ENCODE results near the gene ZMYND10.

DNA sequence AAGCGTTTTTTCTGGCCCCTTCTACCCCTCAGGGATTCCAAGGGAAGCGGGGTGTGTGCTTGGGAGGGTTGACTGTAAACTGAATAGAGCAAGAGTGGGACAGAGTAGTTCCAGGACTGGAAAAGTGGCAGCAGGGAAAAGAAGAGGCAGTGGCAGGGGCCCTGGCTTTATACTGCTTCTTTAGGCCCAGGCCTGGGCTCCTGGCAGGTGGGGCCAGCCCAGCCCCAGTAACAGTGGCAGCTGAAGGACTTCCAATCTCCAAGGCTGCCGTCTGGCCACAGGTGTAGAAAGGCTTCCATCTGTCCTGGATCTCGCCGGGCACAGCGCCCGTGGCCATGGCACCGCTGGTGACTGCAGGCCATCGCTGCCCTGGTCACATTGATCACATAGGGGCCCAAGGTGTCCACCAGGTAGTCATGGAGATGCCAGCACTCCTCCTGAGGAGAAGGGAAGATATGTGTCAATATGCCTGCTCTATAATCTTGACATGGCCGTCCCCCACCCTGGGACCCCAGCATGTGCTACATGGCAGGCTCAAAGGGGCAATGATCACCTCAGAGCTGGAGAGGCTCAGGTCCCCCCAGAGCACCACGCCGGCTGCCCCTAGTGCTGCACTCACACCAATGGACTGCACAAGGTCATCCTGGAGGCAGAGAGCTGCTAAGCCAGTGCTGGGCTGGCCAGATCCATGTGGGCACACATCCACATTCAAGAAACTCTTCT, 52.3 kb downstream of the ZMYND10 start:
- TF ChIP-seq, protein P1, sequence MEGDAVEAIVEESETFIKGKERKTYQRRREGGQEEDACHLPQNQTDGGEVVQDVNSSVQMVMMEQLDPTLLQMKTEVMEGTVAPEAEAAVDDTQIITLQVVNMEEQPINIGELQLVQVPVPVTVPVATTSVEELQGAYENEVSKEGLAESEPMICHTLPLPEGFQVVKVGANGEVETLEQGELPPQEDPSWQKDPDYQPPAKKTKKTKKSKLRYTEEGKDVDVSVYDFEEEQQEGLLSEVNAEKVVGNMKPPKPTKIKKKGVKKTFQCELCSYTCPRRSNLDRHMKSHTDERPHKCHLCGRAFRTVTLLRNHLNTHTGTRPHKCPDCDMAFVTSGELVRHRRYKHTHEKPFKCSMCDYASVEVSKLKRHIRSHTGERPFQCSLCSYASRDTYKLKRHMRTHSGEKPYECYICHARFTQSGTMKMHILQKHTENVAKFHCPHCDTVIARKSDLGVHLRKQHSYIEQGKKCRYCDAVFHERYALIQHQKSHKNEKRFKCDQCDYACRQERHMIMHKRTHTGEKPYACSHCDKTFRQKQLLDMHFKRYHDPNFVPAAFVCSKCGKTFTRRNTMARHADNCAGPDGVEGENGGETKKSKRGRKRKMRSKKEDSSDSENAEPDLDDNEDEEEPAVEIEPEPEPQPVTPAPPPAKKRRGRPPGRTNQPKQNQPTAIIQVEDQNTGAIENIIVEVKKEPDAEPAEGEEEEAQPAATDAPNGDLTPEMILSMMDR (optimal IDR thresholded peaks at IDR 0.05 in 1 of 3, IDR thresholded peaks at IDR 0.05 in 1 of 3, conservative IDR thresholded peaks at IDR 0.05 in 1 of 3; ENCODE audit: extremely low read depth in 1 of 3, insufficient read depth in 2 of 3, low read length in 3 of 3), result no peak
- no peak for TF ChIP-seq EZH2 (IDR thresholded peaks at IDR 0.05; ENCODE audit: low read length)
